Nephron (organoid): ENCODE results near the gene PRKN.
"Not testable (repeated sequence)": the region's sequence is repeated elsewhere in the genome, so short reads cannot be mapped to it uniquely, and the experiment has no call there.

Experiments used
- H3K27ac Mint-ChIP-seq, 3 experiments: 2 replicates each; pipeline ENCODE4 v1.8.0; 2020; ENCODE audit warnings: mixed read lengths in 3 of 3, mild to moderate bottlenecking in 2 of 3, moderate library complexity in 1 of 3
- H3K27me3 Mint-ChIP-seq: 2 replicates; pipeline ENCODE4 v1.8.0; 2021; ENCODE audit warnings: low read depth, mild to moderate bottlenecking, moderate library complexity, mixed read lengths
- H3K36me3 Mint-ChIP-seq: 2 replicates; pipeline ENCODE4 v1.8.0; 2020; ENCODE audit warnings: low read depth, mixed read lengths
- H3K4me1 Mint-ChIP-seq: 2 replicates; pipeline ENCODE4 v1.8.0; 2020; ENCODE audit warnings: mixed read lengths
- H3K4me3 Mint-ChIP-seq, 3 experiments: 2 replicates each; pipeline ENCODE4 v1.8.0; 2020; ENCODE audit warnings: mild to moderate bottlenecking in 3 of 3, mixed read lengths in 3 of 3, moderate library complexity in 2 of 3
- H3K9me3 Mint-ChIP-seq: 2 replicates; pipeline ENCODE4 v1.8.0; 2020; ENCODE audit warnings: mixed read lengths
- CTCF ChIP-seq, 3 experiments: fragments of 200-600 bp; sonication (generic); IDR thresholded peaks; one replicate each; pipeline ENCODE4 v1.5.0; 2021; ENCODE audit warnings: antibody characterized with exemption in 3 of 3; ENCODE audit not compliant: unreplicated experiment in 3 of 3

The PRKN gene

DNA sequence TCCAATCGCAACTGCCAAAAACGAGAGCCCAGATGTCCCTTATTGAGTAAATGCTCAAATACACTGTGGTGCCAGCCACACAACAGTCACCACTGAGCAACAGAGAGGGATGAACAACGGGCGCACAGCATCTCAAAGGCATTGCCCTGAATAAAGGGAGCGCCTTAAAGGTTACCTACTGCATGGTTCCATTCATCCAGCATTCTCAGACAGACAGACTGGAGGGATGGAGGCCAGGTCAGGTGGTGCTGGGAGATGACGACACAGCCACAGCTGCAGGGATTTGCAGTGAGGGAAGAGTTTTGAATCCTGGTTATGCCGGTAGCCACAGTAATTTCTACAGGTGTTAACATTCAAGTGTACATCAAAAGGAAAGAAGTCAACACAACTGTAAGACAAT, 838.2 kb downstream of the PRKN start:
- Mint-ChIP-seq H3K4me3 (no peak overlapping the region), H3K9me3 (no peaks in the 10 kb centered on the region), H3K4me1 (peaks cover 29% of the 10 kb centered on the region), H3K36me3 (no peaks in the 10 kb centered on the region), H3K27me3 (no peaks in the 10 kb centered on the region), H3K27ac (no peak overlapping the region)
- TF ChIP-seq CTCF (IDR thresholded peaks at IDR 0.05; ENCODE audit: unreplicated experiment in 3 of 3) = no peak

- H3K9me3 Mint-ChIP-seq, H3K27ac Mint-ChIP-seq, H3K27me3 Mint-ChIP-seq, H3K4me3 Mint-ChIP-seq, H3K36me3 Mint-ChIP-seq: not testable (repeated sequence)
- peaks cover 27% of the 10 kb centered on the region for H3K4me1 Mint-ChIP-seq
These were observed 841.0 kb downstream of the PRKN start for GRCh38 chr6:161886545-161886944.

DNA sequence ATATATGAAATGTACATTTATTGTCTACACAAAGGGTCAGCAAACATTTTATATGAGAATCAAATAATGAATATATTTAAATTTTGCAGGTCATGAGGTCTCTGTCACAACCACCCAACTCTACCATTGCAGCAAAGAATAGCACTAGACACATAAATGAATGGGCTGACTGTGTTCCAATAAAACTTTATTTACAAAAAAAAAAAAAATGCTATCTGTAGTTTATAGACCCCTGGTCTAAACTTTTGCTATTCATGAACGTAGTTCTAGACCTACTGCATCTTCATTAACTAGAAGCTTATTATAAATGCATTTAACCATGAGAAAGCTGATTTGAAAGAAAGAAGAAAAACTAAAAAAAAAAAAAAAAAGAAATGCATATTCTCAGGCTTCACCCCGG, 842.8 kb downstream of the PRKN start:
- H3K27ac Mint-ChIP-seq = no peak overlapping the region
- no peak for TF ChIP-seq CTCF (IDR thresholded peaks at IDR 0.05; ENCODE audit: unreplicated experiment in 3 of 3)
- no peaks in the 10 kb centered on the region for H3K9me3 Mint-ChIP-seq
- no peak overlapping the region for H3K4me3 Mint-ChIP-seq
- H3K27me3 Mint-ChIP-seq = no peaks in the 10 kb centered on the region
- peaks cover 11% of the 10 kb centered on the region for H3K4me1 Mint-ChIP-seq
- no peaks in the 10 kb centered on the region for H3K36me3 Mint-ChIP-seq

- no peaks in the 10 kb centered on the region for H3K36me3 Mint-ChIP-seq
- TF ChIP-seq CTCF (IDR thresholded peaks at IDR 0.05; ENCODE audit: unreplicated experiment in 3 of 3) = no peak
- H3K27me3 Mint-ChIP-seq = no peaks in the 10 kb centered on the region
- peaks cover 3% of the 10 kb centered on the region for H3K9me3 Mint-ChIP-seq
- no peak overlapping the region for H3K4me3 Mint-ChIP-seq
- H3K27ac Mint-ChIP-seq = no peak overlapping the region
- peaks cover 4% of the 10 kb centered on the region for H3K4me1 Mint-ChIP-seq
These were observed 845.3 kb downstream of the PRKN start for GRCh38 chr6:161882196-161882765.

- Mint-ChIP-seq H3K4me1 (no peaks in the 10 kb centered on the region), H3K27ac (no peak overlapping the region)
- no peak for TF ChIP-seq CTCF (IDR thresholded peaks at IDR 0.05; ENCODE audit: unreplicated experiment in 3 of 3)
These were observed 847.5 kb downstream of the PRKN start for GRCh38 chr6:161880056-161880455.

DNA sequence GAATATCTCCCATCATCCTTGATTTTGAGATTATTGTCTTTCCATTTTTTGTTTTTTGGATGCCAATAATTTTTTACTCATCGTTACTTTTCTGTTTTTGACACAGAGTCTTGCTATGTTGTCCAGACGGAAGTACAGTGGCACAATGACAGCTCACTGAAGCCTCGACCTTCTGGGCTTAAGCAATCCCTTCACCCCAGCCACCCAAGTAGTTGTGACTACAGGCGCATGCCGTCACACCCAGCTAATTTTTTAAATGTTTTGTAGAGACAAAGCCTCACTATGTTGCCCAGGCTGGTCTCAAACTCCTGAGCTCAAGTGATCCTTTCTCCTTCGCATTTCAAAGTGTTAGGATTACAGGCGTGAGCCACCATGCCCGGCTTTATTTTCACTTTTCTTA, 851.3 kb downstream of the PRKN start:
- Mint-ChIP-seq H3K27me3 (no peaks in the 10 kb centered on the region), H3K27ac (no peak overlapping the region), H3K36me3 (no peaks in the 10 kb centered on the region), H3K4me3 (no peak overlapping the region), H3K9me3 (peaks cover 10% of the 10 kb centered on the region), H3K4me1 (no peaks in the 10 kb centered on the region)
- TF ChIP-seq CTCF (IDR thresholded peaks at IDR 0.05; ENCODE audit: unreplicated experiment in 3 of 3) = no peak

More at GRCh38 chr6:161880056-161880455, 847.5 kb downstream of the PRKN start:
- Mint-ChIP-seq H3K9me3 (peaks cover 10% of the 10 kb centered on the region), H3K27me3 (no peaks in the 10 kb centered on the region), H3K36me3 (no peaks in the 10 kb centered on the region), H3K4me3 (no peak overlapping the region)
